Breast epithelium (tissue), 4 donors: Measurements from ENCODE around the gene HDAC10. TPM values are rescaled to one million over a fixed set of nuclear protein-coding genes. Genes with fewer than 3 reads are reported as not detected.

Experiments used
- DNase-seq, 2 donors: peaks; one replicate each; pipeline ENCODE4 v3.0.0-alpha.2; 2019; ENCODE audit warnings: low spot score in 2 of 2
- H3K27ac ChIP-seq, 2 donors: fragments of 200-600 bp; sonication (generic) in 1 of 2; one replicate each; pipeline ENCODE4 v1.5.1; 2016 to 2019; ENCODE audit warnings: mild to moderate bottlenecking in 1 of 2
- H3K27me3 ChIP-seq, 2 donors: fragments of 200-600 bp; sonication (generic) in 1 of 2; one replicate each; pipeline versions ENCODE4 v1.5.1 to v1.6.0; 2017 to 2019; ENCODE audit warnings: control low read depth in 1 of 2, mild to moderate bottlenecking in 1 of 2
- H3K36me3 ChIP-seq: fragments of 200-600 bp; one replicate; pipeline ENCODE4 v1.5.1; 2019
- H3K4me1 ChIP-seq, 2 donors: fragments of 200-600 bp; sonication (generic); one replicate each; pipeline ENCODE4 v1.5.1; 2016 to 2019; ENCODE audit warnings: control low read depth in 1 of 2
- H3K4me3 ChIP-seq, 3 donors: fragments of 200-600 bp; sonication (generic); 1 replicate in 2 of 3; 2 replicates in 1 of 3; pipeline ENCODE4 v1.5.1; 2016 to 2019; ENCODE audit warnings: mild to moderate bottlenecking in 3 of 3, moderate library complexity in 2 of 3
- H3K9me3 ChIP-seq, 2 donors: fragments of 200-600 bp; sonication (generic) in 1 of 2; one replicate each; pipeline ENCODE4 v1.5.1; 2016 to 2019; ENCODE audit warnings: control low read depth in 1 of 2
- POLR2A ChIP-seq: fragments of 450-650 bp; IDR thresholded peaks from one replicate; pipeline ENCODE4 v1.6.1; 2016; ENCODE audit warnings: antibody characterized with exemption, mild to moderate bottlenecking, moderate library complexity
- POLR2AphosphoS5 ChIP-seq, 3 donors: sonication (generic); formaldehyde crosslinking; IDR thresholded peaks; one replicate each; pipeline ENCODE4 v1.6.1; 2017; ENCODE audit warnings: antibody characterized with exemption in 3 of 3
- intact Hi-C: fragments of 100-400 bp; cut with DNase I; formaldehyde crosslinking; loops from one replicate; pipeline ENCODE4 v1.15.1; 2023; ENCODE audit warnings: low total_unique reads
- total RNA-seq, 3 donors: library from RNA; depleted of rRNA; stranded (reverse); fragments of >200 nt; gene quantifications; one replicate each; pipeline ENCODE4 v1.1.0, GENCODE V29; 2016
- TF ChIP-seq, protein P1 (sequence below), 3 donors: fragments of 450-650 bp; IDR thresholded peaks; one replicate each; pipeline ENCODE4 v1.5.1; 2016 to 2017; ENCODE audit warnings: antibody characterized with exemption in 3 of 3, mild to moderate bottlenecking in 3 of 3, moderate library complexity in 3 of 3

HDAC10 gene
- total RNA-seq, 3 donors from 2014 or later, result 22.9 to 35.7 (median 29.4) TPM

DNA sequence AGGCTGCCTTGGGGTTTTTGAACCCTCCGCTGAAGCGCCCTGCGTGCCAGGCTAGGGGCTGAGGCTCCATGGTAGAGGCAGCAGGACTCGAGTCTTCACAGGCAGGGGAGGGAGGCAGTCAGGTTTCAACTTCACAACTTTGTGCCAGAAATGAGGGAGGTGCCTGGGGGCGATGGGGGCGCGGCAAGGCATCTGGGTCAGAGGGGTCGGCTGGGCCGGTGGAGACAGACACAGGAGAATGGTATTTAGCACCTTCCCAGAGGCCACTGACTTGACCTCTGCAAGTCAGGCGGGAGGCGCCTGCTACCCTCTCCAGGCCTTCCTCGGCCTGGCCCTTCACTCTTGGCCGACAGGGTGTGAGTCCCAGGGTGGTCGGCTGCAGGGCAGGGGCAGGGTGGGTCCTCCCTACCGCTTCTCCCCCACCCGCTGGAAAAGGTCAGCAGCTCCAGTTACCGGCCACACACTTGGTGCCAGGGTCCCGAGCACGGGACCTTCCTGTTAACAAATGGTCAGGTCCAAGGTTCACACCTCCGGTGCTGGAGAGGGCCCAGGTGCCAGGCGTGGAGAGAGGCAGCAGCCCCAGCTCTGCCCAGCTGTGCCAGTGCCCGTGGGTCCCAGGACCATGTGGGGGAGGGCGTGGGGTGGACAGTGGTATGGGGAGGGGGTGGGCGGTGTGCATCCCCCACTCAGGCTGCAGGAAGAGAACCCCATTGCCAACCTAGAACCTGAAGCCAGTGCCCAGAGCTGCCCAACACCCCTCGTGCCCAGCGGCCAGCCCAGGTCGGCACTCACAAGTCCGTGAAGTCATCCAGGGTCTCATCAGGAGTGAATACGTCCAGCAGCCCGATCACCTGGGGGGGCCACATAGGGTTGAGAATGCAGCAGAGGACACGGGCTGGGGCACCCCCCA is 6.6 kb upstream of the HDAC10 start:
- no peak for DNase-seq
- Histone ChIP-seq H3K4me3 (no peak overlapping the region), H3K4me1 (no peaks in the 10 kb centered on the region), H3K36me3 (no peaks in the 10 kb centered on the region), H3K9me3 (no peaks in the 10 kb centered on the region), H3K27ac (no peak overlapping the region), H3K27me3 (peaks cover 0 to 21% of the 10 kb centered on the region in 2 donors)
- no peak for TF ChIP-seq POLR2AphosphoS5 (IDR thresholded peaks at IDR 0.05)
- TF ChIP-seq POLR2A, result no peak
- TF ChIP-seq, protein P1, sequence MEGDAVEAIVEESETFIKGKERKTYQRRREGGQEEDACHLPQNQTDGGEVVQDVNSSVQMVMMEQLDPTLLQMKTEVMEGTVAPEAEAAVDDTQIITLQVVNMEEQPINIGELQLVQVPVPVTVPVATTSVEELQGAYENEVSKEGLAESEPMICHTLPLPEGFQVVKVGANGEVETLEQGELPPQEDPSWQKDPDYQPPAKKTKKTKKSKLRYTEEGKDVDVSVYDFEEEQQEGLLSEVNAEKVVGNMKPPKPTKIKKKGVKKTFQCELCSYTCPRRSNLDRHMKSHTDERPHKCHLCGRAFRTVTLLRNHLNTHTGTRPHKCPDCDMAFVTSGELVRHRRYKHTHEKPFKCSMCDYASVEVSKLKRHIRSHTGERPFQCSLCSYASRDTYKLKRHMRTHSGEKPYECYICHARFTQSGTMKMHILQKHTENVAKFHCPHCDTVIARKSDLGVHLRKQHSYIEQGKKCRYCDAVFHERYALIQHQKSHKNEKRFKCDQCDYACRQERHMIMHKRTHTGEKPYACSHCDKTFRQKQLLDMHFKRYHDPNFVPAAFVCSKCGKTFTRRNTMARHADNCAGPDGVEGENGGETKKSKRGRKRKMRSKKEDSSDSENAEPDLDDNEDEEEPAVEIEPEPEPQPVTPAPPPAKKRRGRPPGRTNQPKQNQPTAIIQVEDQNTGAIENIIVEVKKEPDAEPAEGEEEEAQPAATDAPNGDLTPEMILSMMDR (IDR thresholded peaks at IDR 0.05), result no peak
- intact Hi-C loops, result loop anchor here (10.0 kb wide), 1 partner anchor 247 kb away; the partner anchor contains the start of genes LMF2 and NCAPH2

DNA sequence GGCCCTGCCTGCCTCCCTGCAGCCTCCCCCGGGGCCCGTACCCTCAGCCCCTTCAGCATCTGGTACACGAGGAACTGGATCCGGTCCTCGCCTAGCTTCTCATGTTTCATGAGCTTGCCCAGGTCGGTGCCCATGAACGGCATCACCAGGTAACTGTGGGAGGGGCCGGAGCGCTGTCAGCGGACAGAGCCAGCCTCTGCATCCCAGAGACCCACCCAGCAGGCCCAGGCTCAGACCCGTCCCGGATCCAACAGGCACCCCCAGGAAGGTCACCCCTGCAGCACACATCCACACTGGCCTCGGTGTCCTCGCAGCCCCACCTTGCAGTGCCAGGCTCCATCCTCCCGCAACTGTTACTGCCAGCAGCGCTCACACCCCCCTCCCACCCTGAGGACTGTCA is 6.0 kb upstream of the HDAC10 start:
- H3K27me3 ChIP-seq, result peaks cover 0 to 14% of the 10 kb centered on the region in 2 donors
- no peak for DNase-seq
- H3K36me3 ChIP-seq, result no peaks in the 10 kb centered on the region
- no peaks in the 10 kb centered on the region for H3K4me1 ChIP-seq
- H3K9me3 ChIP-seq, result no peaks in the 10 kb centered on the region
- intact Hi-C loops, result loop anchor here (10.0 kb wide), 1 partner anchor 248 kb away; the partner anchor contains the start of genes LMF2 and NCAPH2
- no peak overlapping the region for H3K4me3 ChIP-seq
- TF ChIP-seq, protein P1 (IDR thresholded peaks at IDR 0.05), result no peak
- TF ChIP-seq POLR2AphosphoS5 (IDR thresholded peaks at IDR 0.05) (no peak), POLR2A (no peak)
- no peak overlapping the region for H3K27ac ChIP-seq

DNA sequence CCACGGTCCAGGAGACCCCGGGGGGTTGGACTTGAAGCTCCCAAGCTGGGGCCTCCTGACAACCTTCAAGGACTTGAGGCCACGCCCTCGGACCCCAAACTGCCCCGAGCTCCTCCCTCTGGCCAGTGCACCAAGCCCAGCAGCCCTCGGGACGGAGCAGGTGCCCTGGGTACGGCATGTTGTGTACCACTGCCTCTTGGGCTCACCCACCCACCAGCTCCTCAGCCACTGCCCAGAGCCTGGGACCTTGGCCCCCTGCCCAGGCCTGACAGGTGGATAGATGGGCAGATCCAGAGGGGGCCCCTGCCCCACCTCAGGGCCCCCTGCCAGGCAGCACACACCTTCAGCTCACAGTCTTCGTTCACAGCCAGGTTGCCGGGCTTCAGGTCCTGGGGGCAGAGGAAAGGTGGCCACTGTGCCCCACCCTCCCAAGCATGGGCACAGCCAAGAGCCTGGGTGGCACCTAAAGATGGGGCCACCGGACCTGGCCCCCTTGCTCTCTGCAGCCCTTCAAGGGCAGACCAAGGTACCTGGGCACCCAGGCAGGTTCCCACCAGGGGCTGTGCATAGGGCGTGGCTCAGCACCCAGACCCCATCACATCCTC is 5.3 kb upstream of the HDAC10 start:
- TF ChIP-seq POLR2A, result no peak
- TF ChIP-seq, protein P1 (IDR thresholded peaks at IDR 0.05), result no peak
- no peak for TF ChIP-seq POLR2AphosphoS5 (IDR thresholded peaks at IDR 0.05)
- intact Hi-C loops, result loop anchor here (10.0 kb wide), 1 partner anchor 248 kb away; the partner anchor contains the start of genes LMF2 and NCAPH2
- H3K27ac ChIP-seq, result no peak overlapping the region

DNA sequence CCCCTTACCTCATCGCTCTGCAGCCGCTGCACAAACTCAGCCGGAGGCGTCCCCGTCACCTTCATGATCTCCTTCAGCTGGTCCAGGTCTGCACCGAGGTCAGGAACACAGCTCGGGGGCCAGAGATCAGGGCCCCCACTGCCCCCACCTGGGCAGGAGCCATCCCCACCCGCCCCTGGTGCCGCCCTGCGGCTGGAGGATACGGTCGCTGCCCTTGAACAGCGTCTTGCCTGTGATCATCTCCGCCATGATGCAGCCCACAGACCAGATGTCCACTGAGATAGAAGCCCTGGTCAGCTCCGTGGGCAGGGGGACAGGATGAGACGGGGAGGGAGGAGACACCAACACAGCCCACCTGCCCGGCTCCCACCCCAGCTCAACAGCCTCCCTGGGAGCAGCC is 4.5 kb upstream of the HDAC10 start:
- H3K9me3 ChIP-seq, result no peaks in the 10 kb centered on the region
- no peaks in the 10 kb centered on the region for H3K36me3 ChIP-seq
- H3K27ac ChIP-seq, result no peak overlapping the region
- no peak for TF ChIP-seq POLR2A
- no peak for TF ChIP-seq POLR2AphosphoS5 (IDR thresholded peaks at IDR 0.05)
- TF ChIP-seq, protein P1 (IDR thresholded peaks at IDR 0.05), result no peak
- DNase-seq, result no peak
- peaks cover under 1% of the 10 kb centered on the region in 2 donors for H3K4me1 ChIP-seq
- H3K27me3 ChIP-seq, result peaks cover 0 to 11% of the 10 kb centered on the region in 2 donors
- intact Hi-C loops, result loop anchor here (10.0 kb wide), 1 partner anchor 249 kb away; the partner anchor contains the start of genes LMF2 and NCAPH2
- no peak overlapping the region for H3K4me3 ChIP-seq

More for the DNA sequence above, 5.3 kb upstream of the HDAC10 start:
- H3K4me1 ChIP-seq, result no peaks in the 10 kb centered on the region
- no peaks in the 10 kb centered on the region for H3K9me3 ChIP-seq
- no peak for DNase-seq
- H3K27me3 ChIP-seq, result peaks cover 0 to 11% of the 10 kb centered on the region in 2 donors
- H3K4me3 ChIP-seq, result no peak overlapping the region
- H3K36me3 ChIP-seq, result no peaks in the 10 kb centered on the region
